Measurements from ENCODE around the gene IQCN. TPM values are rescaled to one million over a fixed set of nuclear protein-coding genes. Genes with fewer than 3 reads are reported as not detected.
"Not testable (repeated sequence)": the region's sequence is repeated elsewhere in the genome, so short reads cannot be mapped to it uniquely, and the experiment has no call there.

The IQCN gene
- total RNA-seq, 1 donor from 2014 or later = 1.3 TPM

DNA sequence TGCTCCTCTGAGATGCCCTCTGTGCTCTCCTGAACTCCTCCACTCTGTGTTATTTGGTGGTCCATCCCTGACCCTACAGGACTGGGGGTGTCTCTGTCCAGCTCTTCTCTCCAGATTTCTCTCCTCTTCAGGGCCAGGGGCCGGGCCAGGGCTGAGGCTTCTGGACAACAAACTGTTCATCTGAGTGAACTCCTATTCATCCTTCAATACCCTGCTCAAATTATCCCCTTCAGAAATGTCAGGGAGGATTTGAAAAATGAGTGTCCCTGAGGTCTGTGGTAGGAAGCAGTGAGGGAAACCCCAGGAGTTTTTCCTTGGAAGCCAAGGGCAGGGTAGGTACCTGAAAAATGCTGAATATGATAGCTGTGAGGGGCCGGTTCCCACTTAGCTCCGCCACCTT lies 55.7 kb downstream of the IQCN start:
- no peak overlapping the region for H3K4me3 ChIP-seq (ENCODE audit: low read depth, low read length)
- DNase-seq (ENCODE audit: low read depth) = no peak
- TF ChIP-seq, protein P1, sequence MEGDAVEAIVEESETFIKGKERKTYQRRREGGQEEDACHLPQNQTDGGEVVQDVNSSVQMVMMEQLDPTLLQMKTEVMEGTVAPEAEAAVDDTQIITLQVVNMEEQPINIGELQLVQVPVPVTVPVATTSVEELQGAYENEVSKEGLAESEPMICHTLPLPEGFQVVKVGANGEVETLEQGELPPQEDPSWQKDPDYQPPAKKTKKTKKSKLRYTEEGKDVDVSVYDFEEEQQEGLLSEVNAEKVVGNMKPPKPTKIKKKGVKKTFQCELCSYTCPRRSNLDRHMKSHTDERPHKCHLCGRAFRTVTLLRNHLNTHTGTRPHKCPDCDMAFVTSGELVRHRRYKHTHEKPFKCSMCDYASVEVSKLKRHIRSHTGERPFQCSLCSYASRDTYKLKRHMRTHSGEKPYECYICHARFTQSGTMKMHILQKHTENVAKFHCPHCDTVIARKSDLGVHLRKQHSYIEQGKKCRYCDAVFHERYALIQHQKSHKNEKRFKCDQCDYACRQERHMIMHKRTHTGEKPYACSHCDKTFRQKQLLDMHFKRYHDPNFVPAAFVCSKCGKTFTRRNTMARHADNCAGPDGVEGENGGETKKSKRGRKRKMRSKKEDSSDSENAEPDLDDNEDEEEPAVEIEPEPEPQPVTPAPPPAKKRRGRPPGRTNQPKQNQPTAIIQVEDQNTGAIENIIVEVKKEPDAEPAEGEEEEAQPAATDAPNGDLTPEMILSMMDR (conservative IDR thresholded peaks at IDR 0.05; ENCODE audit: low read depth, low read length) = no peak

DNA sequence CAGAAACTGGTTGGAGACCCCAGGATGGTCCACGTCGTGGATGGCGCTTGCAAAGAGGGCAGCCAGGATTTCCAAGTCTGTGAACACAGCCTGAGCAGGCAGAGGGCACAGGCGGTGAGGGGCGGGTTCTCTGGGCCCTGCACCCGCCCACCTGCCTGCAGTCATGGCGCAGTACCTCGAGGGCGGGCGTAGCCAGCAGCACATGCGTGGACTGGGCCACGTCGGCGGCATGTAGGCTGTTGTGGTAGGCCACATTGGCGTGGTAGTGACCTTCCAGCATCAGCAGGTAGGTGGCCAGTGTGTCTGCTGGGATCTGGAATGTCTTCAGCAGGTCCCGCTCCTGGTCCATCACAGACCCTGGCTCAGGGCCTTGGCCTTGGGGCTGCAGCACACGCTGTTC lies 56.1 kb downstream of the IQCN start:
- TF ChIP-seq, protein P1 (conservative IDR thresholded peaks at IDR 0.05; ENCODE audit: low read depth, low read length) = no peak
- no peak for DNase-seq (ENCODE audit: low read depth)
- no peak overlapping the region for H3K4me3 ChIP-seq (ENCODE audit: low read depth, low read length)

DNA sequence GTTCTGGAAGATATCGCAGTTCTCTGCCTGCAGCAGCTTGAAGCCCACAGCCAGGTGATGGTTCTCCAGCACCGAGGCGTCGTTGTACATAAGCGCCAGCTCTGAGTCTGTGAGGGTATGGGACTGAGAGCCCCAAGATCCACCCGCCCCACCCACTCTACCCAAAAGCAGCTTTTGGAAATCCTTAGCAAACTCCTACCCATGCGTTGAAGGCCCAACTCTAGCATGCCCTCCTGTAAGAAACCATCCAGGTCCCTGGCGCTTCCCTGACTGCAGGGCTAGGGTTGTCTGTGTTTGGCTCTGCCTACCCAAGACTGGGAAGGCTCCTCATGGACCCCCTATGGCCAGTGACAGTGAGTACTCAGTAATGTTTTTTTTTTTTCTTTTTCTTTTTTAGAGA lies 57.5 kb downstream of the IQCN start:
- no peak for DNase-seq (ENCODE audit: low read depth)
- TF ChIP-seq, protein P1 (conservative IDR thresholded peaks at IDR 0.05; ENCODE audit: low read depth, low read length) = no peak
- H3K4me3 ChIP-seq (ENCODE audit: low read depth, low read length) = no peak overlapping the region

DNA sequence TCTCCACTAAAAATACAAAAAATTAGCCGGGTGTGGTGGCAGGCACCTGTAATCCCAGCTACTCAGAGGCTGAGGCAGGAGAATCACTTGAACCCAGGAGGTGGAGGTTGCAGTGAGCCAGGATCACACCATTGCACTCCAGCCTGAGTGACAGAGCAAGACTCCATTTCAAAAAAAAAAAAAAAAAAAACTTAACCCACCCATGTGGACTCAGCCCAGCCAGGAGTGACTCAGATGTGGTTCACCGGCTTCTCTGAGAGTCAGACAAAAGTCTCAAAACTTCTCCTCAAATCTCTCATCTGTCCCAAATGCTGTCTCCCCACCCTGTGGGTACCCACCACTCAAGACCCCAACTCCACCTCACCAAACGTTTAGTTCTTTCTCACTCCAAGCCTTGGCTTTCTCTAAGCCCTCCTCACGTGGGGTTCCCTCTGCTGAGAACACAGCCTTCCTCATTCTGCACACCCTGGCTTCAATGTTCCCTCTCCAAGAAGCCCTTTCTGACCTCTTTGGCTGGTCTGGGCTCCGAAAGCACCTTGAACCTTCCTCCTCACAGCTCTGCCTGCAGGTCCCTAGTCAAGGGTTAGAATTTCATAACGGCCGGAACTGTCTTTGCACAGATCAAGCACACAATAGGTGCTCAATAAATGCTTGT lies 59.3 kb downstream of the IQCN start:
- no peak for DNase-seq (ENCODE audit: low read depth)
- H3K4me3 ChIP-seq (ENCODE audit: low read depth, low read length) = no peak overlapping the region
- TF ChIP-seq, protein P1 (conservative IDR thresholded peaks at IDR 0.05; ENCODE audit: low read depth, low read length) = no peak

DNA sequence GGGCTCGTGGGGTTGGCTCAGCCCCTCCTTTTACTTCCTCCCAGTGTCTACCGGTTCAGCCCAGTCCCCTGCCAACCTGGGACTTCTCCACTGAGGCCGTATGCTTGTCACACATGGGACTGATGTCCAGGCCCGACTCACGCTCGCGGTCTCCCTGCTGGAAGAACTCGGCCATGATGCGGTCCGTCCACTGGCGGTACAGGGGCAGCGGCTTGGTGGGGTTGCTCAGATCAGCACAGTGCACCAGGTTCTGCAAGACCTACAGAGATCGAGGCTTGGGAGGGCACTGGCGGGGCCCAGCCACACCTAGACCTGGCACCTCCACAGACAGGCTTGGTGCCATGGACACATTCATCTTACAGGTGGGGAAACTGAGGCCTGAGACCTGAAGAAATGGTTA lies 62.6 kb downstream of the IQCN start:
- H3K4me3 ChIP-seq (ENCODE audit: low read depth, low read length) = no peak overlapping the region
- TF ChIP-seq, protein P1 (conservative IDR thresholded peaks at IDR 0.05; ENCODE audit: low read depth, low read length) = no peak
- no peak for DNase-seq (ENCODE audit: low read depth)

DNA sequence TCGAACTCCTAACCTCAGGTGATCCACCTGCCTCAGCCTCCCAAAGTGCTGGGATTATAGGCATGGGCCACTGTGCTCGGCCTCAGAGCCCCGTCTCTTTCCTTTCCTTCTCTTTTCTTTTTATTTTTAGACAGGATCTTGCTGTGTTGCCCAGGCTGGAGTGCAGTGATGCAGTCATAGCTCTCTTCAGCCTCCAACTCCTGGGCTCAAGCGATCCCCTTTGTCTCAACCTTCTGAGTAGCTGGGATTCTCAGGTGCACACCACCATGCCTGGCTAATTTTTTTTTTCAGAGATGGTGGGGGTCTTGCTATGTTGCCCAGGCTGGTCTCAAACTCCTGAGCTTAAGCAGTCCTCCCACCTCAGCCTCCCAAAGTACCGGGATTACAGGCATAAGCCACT lies 64.3 kb downstream of the IQCN start:
- not testable (repeated sequence) for H3K4me3 ChIP-seq (ENCODE audit: low read depth, low read length); DNase-seq (ENCODE audit: low read depth)

DNA sequence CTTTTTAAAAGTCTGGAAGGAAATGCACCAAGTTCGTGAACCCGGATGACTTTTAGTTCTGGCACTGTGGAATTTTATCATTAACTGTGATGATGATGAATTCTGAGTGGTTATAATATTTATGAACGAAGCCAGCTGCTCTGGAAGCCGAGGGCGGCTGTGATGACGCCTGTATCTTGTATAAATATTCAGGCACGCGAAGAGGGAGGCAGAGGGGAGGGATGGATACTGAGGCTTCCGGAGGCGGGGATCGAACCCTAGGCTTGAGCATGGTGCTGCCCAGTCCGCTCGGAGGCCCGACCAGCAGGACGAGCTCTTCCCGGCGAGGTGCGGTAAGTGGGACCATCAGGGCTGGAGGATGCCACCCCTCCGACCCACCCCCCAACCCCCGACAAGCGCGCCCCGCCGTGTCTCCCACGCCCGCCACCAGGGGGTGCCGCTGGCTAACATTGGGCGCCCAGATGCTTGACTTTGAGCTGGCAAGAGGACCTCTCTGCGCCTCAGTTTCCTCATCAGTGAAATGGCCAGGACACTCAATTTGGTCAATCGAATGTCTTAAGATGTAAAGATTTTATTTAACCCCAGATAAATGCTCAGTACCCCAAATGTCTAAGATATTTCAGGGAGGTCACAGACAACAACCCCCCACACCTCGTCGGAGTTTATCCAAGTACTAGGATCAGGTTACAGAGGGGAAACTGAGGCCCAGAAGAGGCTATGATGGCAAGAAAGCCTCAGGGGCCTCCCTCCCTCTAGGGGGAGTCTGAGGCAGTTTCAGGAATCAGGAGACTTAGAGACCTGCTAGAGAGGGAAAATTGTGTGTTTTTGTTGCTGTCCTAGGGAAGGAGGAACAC lies 65.9 kb downstream of the IQCN start:
- DNase-seq (ENCODE audit: low read depth) = no peak
- TF ChIP-seq, protein P1 (conservative IDR thresholded peaks at IDR 0.05; ENCODE audit: low read depth, low read length) = peak; percentile 57

More for the DNA sequence above, 65.9 kb downstream of the IQCN start:
- no peak overlapping the region for H3K4me3 ChIP-seq (ENCODE audit: low read depth, low read length)

Other genes starting within 250 kb of the IQCN start
- not detected in 2 replicates for gene IL12RB1, start 187.5 kb downstream of the IQCN start, total RNA-seq
- 1.7 and 3.5 TPM in 2 replicates for gene MAST3, start 176.7 kb downstream of the IQCN start, total RNA-seq
- gene PIK3R2, start 121.3 kb downstream of the IQCN start, total RNA-seq = 15.3 and 19.9 TPM in 2 replicates
- gene IFI30, start 100.6 kb downstream of the IQCN start, total RNA-seq = 10.1 and 11.3 TPM in 2 replicates
- gene MPV17L2, start 81.2 kb downstream of the IQCN start, total RNA-seq = 50.1 and 70.9 TPM in 2 replicates
- gene RAB3A, start 70.4 kb downstream of the IQCN start, total RNA-seq = 0.17 and 0.43 TPM in 2 replicates
- 0.63 TPM in 1 of 2 replicates, not detected in the other for gene PDE4C, start 48.0 kb downstream of the IQCN start, total RNA-seq
- 266 and 341 TPM in 2 replicates for gene JUND, start 7.2 kb upstream of the IQCN start, total RNA-seq
- 490 and 620 TPM in 2 replicates for gene LSM4, start 48.6 kb upstream of the IQCN start, total RNA-seq
- 5.4 and 7.5 TPM in 2 replicates for gene PGPEP1, start 66.1 kb upstream of the IQCN start, total RNA-seq
- gene GDF15, start 111.7 kb upstream of the IQCN start, total RNA-seq = 76.3 and 262 TPM in 2 replicates
- gene LRRC25, start 123.2 kb upstream of the IQCN start, total RNA-seq = 0.06 TPM in 1 of 2 replicates, not detected in the other
- 119 and 171 TPM in 2 replicates for gene SSBP4, start 144.9 kb upstream of the IQCN start, total RNA-seq
- 88.7 and 115 TPM in 2 replicates for gene ISYNA1, start 163.7 kb upstream of the IQCN start, total RNA-seq
- gene ELL, start 247.6 kb upstream of the IQCN start, total RNA-seq = 7.6 and 10.9 TPM in 2 replicates